Measurements from ENCODE around the gene MSH4. TPM values are rescaled to one million over a fixed set of nuclear protein-coding genes. Genes with fewer than 3 reads are reported as not detected.

The MSH4 gene
- total RNA-seq, 1 donor from 2014 or later, result 0.29 TPM

GRCh38 chr1:75953461-75953860 is 156.8 kb downstream of the MSH4 start:
- no peak for DNase-seq (ENCODE audit: low spot score in 2 of 2, unreplicated experiment in 2 of 2)
- no peak overlapping the region for H3K27ac Mint-ChIP-seq

GRCh38 chr1:75954586-75954985 is 157.9 kb downstream of the MSH4 start:
- Mint-ChIP-seq H3K4me3 (no peak overlapping the region), H3K4me1 (peaks cover 2% of the 10 kb centered on the region), H3K27ac (no peak overlapping the region), H3K27me3 (ENCODE audit: low read depth) (no peaks in the 10 kb centered on the region), H3K9me3 (no peaks in the 10 kb centered on the region), H3K36me3 (no peaks in the 10 kb centered on the region)
- DNase-seq (ENCODE audit: low spot score in 2 of 2, unreplicated experiment in 2 of 2), result no peak
- TF ChIP-seq CTCF (IDR thresholded peaks at IDR 0.05; ENCODE audit: unreplicated experiment), result no peak

More at GRCh38 chr1:75953461-75953860, 156.8 kb downstream of the MSH4 start:
- no peak overlapping the region for H3K4me3 Mint-ChIP-seq
- no peaks in the 10 kb centered on the region for H3K27me3 Mint-ChIP-seq (ENCODE audit: low read depth)
- H3K36me3 Mint-ChIP-seq, result no peaks in the 10 kb centered on the region
- TF ChIP-seq CTCF (IDR thresholded peaks at IDR 0.05; ENCODE audit: unreplicated experiment), result no peak
- H3K4me1 Mint-ChIP-seq, result peaks cover 2% of the 10 kb centered on the region
- no peaks in the 10 kb centered on the region for H3K9me3 Mint-ChIP-seq

Other genes starting within 250 kb of the MSH4 start
- gene SLC44A5, start 185.8 kb upstream of the MSH4 start, total RNA-seq, result 3.9 to 4.3 TPM (median 4.1 TPM) in 3 replicates
- gene ACADM, start 72.2 kb upstream of the MSH4 start, total RNA-seq, result 36.4 to 41.8 TPM (median 39.2 TPM) in 3 replicates
- 80.6 to 88.9 TPM (median 85.9 TPM) in 3 replicates for gene RABGGTB, start 10.6 kb upstream of the MSH4 start, total RNA-seq
- not detected in 3 replicates for gene ASB17, start 135.5 kb downstream of the MSH4 start, total RNA-seq